CD4-positive, alpha-beta T cell (primary cell): ENCODE results near the gene ATAD3B. TPM values are rescaled to one million over a fixed set of nuclear protein-coding genes. Genes with fewer than 3 reads are reported as not detected.

Source experiments
- ATAC-seq: fragments of 200-7000 bp; cut with Tn5 transposase; one replicate; pipeline ENCODE4 v1.10.0; 2022; ENCODE audit warnings: mild to moderate bottlenecking; ENCODE audit not compliant: poor library complexity
- CTCF ChIA-PET: fragments of 350-600 bp; sonication (Branson Sonifier 250); formaldehyde crosslinking; loops from one replicate; lab custom pipeline; 2021; ENCODE audit warnings: antibody characterized with exemption, inconsistent platforms; lab: Charles Lee
- POLR2A ChIA-PET: fragments of 350-600 bp; sonication (Branson Sonifier 250); formaldehyde crosslinking; loops from one replicate; lab custom pipeline; 2021; ENCODE audit warnings: antibody characterized with exemption, inconsistent platforms; lab: Charles Lee
- DNase-seq, 14 experiments: peaks; one replicate each; pipeline ENCODE4 v3.0.0-alpha.2; 2013 to 2020; ENCODE audit warnings: mixed read lengths in 2 of 14
- H3K27ac ChIP-seq, 2 donors: one replicate each; pipeline versions ENCODE4 v1.5.1 to v1.7.0; 2013; ENCODE audit warnings: low read length in 2 of 2, low read depth in 1 of 2, mild to moderate bottlenecking in 1 of 2
- H3K27me3 ChIP-seq, 2 experiments: 1 replicate in 1 of 2; 2 replicates in 1 of 2; pipeline versions ENCODE4 v1.6.1 to v1.7.0; 2013; ENCODE audit warnings: low read length in 2 of 2, control low read depth in 1 of 2, mild to moderate bottlenecking in 1 of 2, moderate library complexity in 1 of 2; ENCODE audit not compliant: insufficient read depth in 2 of 2, control insufficient read depth in 1 of 2
- H3K36me3 ChIP-seq: one replicate; pipeline ENCODE4 v1.6.1; 2013; ENCODE audit warnings: low read length, control low read depth; ENCODE audit not compliant: insufficient read depth
- H3K4me1 ChIP-seq: one replicate; pipeline ENCODE4 v1.6.1; 2013; ENCODE audit warnings: low read length, control low read depth; ENCODE audit not compliant: insufficient read depth
- H3K4me3 ChIP-seq: one replicate; pipeline ENCODE4 v1.5.1; 2013; ENCODE audit warnings: mild to moderate bottlenecking, low read length, moderate library complexity
- H3K9me3 ChIP-seq, 2 experiments: 1 replicate in 1 of 2; 2 replicates in 1 of 2; pipeline versions ENCODE4 v1.6.1 to v1.7.0; 2013; ENCODE audit warnings: low read length in 2 of 2, mild to moderate bottlenecking in 2 of 2, control low read depth in 1 of 2, moderate library complexity in 1 of 2; ENCODE audit not compliant: control insufficient read depth in 1 of 2, insufficient read depth in 1 of 2
- H3K27ac Mint-ChIP-seq: one replicate; pipeline ENCODE4 v1.8.0; 2020; ENCODE audit warnings: mixed read lengths
- H3K27me3 Mint-ChIP-seq: one replicate; pipeline ENCODE4 v1.8.0; 2021; ENCODE audit warnings: mixed read lengths
- H3K36me3 Mint-ChIP-seq: one replicate; pipeline ENCODE4 v1.8.0; 2021; ENCODE audit warnings: low read depth, mixed read lengths
- H3K4me1 Mint-ChIP-seq: one replicate; pipeline ENCODE4 v1.8.0; 2021; ENCODE audit warnings: low read depth, mixed read lengths
- H3K4me3 Mint-ChIP-seq: one replicate; pipeline ENCODE4 v1.8.0; 2020; ENCODE audit warnings: mild to moderate bottlenecking, mixed read lengths
- H3K9me3 Mint-ChIP-seq: one replicate; pipeline ENCODE4 v1.8.0; 2020; ENCODE audit warnings: mixed read lengths
- intact Hi-C, 2 experiments: fragments of 100-400 bp; cut with DNase I in 1 of 2; cut with micrococcal nuclease in 1 of 2; formaldehyde crosslinking; loops; one replicate each; pipeline versions ENCODE4 v1.15.1 to v1.9.0; 2023 to 2025; cut with DNase I, micrococcal nuclease
- polyA plus RNA-seq, 2 donors: library from polyadenylated mRNA; unstranded; fragments of 120-200 nt; gene quantifications; one replicate each; pipeline ENCODE4 v1.2.1, GENCODE V29; 2013
- total RNA-seq, 174 experiments: library from RNA in 2 of 174; stranded (reverse) in 2 of 174; gene quantifications; one replicate each; pipeline ENCODE4 v1.2.3 and lab custom pipeline; 2021 to 2026
- TF ChIP-seq, protein P1 (sequence below): fragments of 200-600 bp; IDR thresholded peaks from one replicate; pipeline ENCODE4 v1.8.0; 2022; ENCODE audit warnings: antibody characterized with exemption, mild to moderate bottlenecking

Gene ATAD3B, protein sequence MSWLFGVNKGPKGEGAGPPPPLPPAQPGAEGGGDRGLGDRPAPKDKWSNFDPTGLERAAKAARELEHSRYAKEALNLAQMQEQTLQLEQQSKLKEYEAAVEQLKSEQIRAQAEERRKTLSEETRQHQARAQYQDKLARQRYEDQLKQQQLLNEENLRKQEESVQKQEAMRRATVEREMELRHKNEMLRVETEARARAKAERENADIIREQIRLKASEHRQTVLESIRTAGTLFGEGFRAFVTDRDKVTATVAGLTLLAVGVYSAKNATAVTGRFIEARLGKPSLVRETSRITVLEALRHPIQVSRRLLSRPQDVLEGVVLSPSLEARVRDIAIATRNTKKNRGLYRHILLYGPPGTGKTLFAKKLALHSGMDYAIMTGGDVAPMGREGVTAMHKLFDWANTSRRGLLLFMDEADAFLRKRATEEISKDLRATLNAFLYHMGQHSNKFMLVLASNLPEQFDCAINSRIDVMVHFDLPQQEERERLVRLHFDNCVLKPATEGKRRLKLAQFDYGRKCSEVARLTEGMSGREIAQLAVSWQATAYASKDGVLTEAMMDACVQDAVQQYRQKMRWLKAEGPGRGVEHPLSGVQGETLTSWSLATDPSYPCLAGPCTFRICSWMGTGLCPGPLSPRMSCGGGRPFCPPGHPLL
- total RNA-seq (10 to 100 TPM; 44.3 to 49.1 TPM), total RNA-seq (lab: John Stamatoyannopoulos, UW) (52.4 to 293 (median 122) reads per million in 172 experiments)
- polyA plus RNA-seq (2013, experiment 1 of 2), result 20.0 TPM
- 31.5 TPM for polyA plus RNA-seq (2013, experiment 2 of 2)

DNA sequence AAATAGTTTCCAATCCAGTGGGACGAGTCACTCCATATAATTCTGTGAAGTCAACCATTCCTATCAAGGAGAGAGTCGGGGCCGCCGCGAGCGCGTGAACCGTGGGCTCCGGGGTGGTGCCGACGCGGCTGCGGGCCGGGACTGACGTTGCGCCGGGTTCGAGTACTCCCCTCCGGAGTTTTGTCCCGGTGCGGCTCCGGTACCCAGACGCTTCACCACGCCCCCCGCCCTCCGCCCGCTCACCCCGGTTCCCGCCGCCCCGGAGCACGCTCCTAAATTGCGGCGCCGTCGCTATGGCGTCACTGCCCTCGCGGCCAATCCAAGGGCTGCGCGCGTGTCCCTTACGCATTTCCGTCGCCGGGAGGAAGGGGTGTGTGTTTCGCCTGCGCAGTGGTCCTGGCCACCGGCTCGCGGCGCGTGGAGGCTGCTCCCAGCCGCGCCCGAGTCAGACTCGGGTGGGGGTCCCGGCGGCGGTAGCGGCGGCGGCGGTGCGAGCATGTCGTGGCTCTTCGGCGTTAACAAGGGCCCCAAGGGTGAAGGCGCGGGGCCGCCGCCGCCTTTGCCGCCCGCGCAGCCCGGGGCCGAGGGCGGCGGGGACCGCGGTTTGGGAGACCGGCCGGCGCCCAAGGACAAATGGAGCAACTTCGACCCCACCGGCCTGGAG, at the start of gene ATAD3B:
ATAD3B (plus strand) TSS at position 377 of the 664 bp plus-strand sequence; CDS start at position 497, 120 bp downstream.
- ChIA-PET CTCF (no interaction called here), POLR2A (no interaction called here)
- Mint-ChIP-seq H3K9me3 (no peaks in the 10 kb centered on the region), H3K27ac (peak within 1 kb of the TSS; percentile 87), H3K27me3 (no peaks in the 10 kb centered on the region), H3K4me1 (peaks cover 26% of the 10 kb centered on the region), H3K4me3 (peak within 1 kb of the TSS; percentile 95), H3K36me3 (no peaks in the 10 kb centered on the region)
- ATAC-seq (peak; percentile 92), DNase-seq (peak; percentile 76 to 95 (median 88))
- no peaks in the 10 kb centered on the region for H3K27me3 ChIP-seq
- no peaks in the 10 kb centered on the region for H3K36me3 ChIP-seq
- peaks cover 27% of the 10 kb centered on the region for H3K4me1 ChIP-seq
- TF ChIP-seq, protein P1, sequence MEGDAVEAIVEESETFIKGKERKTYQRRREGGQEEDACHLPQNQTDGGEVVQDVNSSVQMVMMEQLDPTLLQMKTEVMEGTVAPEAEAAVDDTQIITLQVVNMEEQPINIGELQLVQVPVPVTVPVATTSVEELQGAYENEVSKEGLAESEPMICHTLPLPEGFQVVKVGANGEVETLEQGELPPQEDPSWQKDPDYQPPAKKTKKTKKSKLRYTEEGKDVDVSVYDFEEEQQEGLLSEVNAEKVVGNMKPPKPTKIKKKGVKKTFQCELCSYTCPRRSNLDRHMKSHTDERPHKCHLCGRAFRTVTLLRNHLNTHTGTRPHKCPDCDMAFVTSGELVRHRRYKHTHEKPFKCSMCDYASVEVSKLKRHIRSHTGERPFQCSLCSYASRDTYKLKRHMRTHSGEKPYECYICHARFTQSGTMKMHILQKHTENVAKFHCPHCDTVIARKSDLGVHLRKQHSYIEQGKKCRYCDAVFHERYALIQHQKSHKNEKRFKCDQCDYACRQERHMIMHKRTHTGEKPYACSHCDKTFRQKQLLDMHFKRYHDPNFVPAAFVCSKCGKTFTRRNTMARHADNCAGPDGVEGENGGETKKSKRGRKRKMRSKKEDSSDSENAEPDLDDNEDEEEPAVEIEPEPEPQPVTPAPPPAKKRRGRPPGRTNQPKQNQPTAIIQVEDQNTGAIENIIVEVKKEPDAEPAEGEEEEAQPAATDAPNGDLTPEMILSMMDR, result no peak
- H3K9me3 ChIP-seq, result no peaks in the 10 kb centered on the region
- intact Hi-C loops, result loop anchor here in 1 of 2 experiments (2.0 kb wide), 2 partner anchors 39 to 103 kb away; partner anchors contain the start of gene SSU72
- peak within 1 kb of the TSS; percentile 37 to 67 for H3K27ac ChIP-seq
- peak within 1 kb of the TSS; percentile 71 for H3K4me3 ChIP-seq

DNA sequence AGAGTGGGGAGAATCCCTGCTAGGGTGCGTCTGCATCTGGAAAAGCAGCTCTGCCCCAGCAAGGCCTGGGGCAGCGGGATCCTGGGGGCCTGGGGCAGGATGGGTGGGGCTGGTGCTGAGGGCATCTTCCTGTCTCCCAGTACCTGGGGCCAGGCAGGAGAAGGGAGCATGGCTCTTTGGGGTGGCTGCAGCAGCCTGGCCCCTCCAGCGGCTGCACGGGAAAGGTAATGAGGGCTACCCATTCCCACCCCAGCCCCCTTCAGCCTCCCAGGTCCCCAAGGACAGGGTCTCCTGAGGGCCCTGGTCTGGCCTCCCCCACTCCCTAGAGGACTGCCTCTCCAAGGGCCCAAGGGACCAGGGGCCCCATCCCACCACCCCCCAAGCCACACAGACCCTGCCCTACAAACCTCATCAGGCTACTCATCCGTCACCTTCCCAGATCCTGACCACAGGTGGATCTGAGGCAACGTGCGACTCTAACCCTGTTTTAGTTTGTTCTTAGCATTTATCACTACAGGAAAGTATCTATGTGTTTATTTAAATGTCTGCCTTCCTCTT, 49.6 kb upstream of the ATAD3B start:
- CTCF ChIA-PET, result no interaction called here
- H3K4me1 Mint-ChIP-seq, result no peaks in the 10 kb centered on the region
- no peaks in the 10 kb centered on the region for H3K36me3 ChIP-seq
- POLR2A ChIA-PET, result no interaction called here
- H3K27me3 ChIP-seq, result peaks cover 21 to 32% of the 10 kb centered on the region in 2 experiments
- H3K27me3 Mint-ChIP-seq, result peaks cover 44% of the 10 kb centered on the region
- H3K4me3 ChIP-seq, result no peak overlapping the region
- DNase-seq (no peak), ATAC-seq (no peak)
- peaks cover 0 to 8% of the 10 kb centered on the region in 2 experiments for H3K9me3 ChIP-seq
- no peak overlapping the region for H3K4me3 Mint-ChIP-seq
- H3K4me1 ChIP-seq, result peaks cover 4% of the 10 kb centered on the region
- H3K27ac ChIP-seq, result no peak overlapping the region
- H3K36me3 Mint-ChIP-seq, result no peaks in the 10 kb centered on the region
- TF ChIP-seq, protein P1, result no peak
- intact Hi-C loops, result no loop called here
- H3K9me3 Mint-ChIP-seq, result no peaks in the 10 kb centered on the region
- H3K27ac Mint-ChIP-seq, result no peak overlapping the region
